ENCODE results near the gene CALHM2. TPM values are rescaled to one million over a fixed set of nuclear protein-coding genes. Genes with fewer than 3 reads are reported as not detected.

CALHM2 gene
- total and polyA plus RNA-seq, 2 of the 13 experiments (the other 11 are each of a cell fraction or from before 2014, with no cell fraction given), result 0.15 TPM; not detected in 1

DNA sequence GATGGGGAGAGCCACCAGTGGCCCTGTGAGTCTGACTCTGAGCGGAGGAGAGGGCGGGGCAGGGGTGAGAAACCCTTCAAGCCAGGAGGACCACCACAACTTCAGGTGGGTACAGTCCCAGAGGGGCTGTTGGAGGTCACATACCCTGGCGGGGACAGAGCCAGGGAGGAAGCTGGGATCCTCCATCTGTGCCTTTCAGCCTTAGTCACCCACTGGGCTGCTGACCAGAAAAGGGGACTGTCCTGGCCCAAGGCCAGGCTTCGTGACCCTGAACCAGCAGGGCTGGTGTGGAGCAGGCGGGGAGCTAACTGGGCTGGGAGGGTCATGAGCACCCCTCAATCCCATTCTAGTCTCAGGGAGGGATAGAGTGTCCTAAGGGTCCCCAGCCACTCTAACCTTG is 28.4 kb upstream of the CALHM2 start:
- DNase-seq (ENCODE audit: low spot score), result no peak
- Histone ChIP-seq H3K79me2 (ENCODE audit: insufficient read depth, low read length) (no peaks in the 10 kb centered on the region), H3K9me3 (ENCODE audit: low read length) (no peaks in the 10 kb centered on the region), H3K4me1 (ENCODE audit: insufficient read depth, low read length) (peaks cover 23% of the 10 kb centered on the region), H3K36me3 (replicated peaks in 1 of 2; ENCODE audit: control insufficient read depth in 1 of 2, insufficient read depth in 2 of 2, low read length in 2 of 2) (no peaks in the 10 kb centered on the region), H3K9ac (ENCODE audit: insufficient read depth, low read depth, low read length) (no peak overlapping the region), H3K4me2 (ENCODE audit: low read depth, low read length) (no peak overlapping the region), H2AFZ (ENCODE audit: low read length) (no peak overlapping the region), H4K20me1 (ENCODE audit: insufficient read depth, low read length) (no peaks in the 10 kb centered on the region), H3K27me3 (ENCODE audit: control insufficient read depth in 1 of 2, insufficient read depth in 2 of 2, low read length in 2 of 2) (peaks cover 4 to 21% of the 10 kb centered on the region in 2 experiments), H3K27ac (ENCODE audit: extremely low read length, insufficient read depth, low read length) (no peak overlapping the region), H3K4me3 (replicated peaks in 1 of 3; ENCODE audit: insufficient read depth in 1 of 3, low read depth in 2 of 3, low read length in 3 of 3) (no peak overlapping the region)
- FAIRE-seq, result no peak
- TF ChIP-seq AKNA (CRISPR knock-in tag; IDR thresholded peaks at IDR 0.05; ENCODE audit: borderline replicate concordance), result no peak
- TF ChIP-seq, protein P1, sequence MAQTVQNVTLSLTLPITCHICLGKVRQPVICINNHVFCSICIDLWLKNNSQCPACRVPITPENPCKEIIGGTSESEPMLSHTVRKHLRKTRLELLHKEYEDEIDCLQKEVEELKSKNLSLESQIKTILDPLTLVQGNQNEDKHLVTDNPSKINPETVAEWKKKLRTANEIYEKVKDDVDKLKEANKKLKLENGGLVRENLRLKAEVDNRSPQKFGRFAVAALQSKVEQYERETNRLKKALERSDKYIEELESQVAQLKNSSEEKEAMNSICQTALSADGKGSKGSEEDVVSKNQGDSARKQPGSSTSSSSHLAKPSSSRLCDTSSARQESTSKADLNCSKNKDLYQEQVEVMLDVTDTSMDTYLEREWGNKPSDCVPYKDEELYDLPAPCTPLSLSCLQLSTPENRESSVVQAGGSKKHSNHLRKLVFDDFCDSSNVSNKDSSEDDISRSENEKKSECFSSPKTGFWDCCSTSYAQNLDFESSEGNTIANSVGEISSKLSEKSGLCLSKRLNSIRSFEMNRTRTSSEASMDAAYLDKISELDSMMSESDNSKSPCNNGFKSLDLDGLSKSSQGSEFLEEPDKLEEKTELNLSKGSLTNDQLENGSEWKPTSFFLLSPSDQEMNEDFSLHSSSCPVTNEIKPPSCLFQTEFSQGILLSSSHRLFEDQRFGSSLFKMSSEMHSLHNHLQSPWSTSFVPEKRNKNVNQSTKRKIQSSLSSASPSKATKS (CRISPR knock-in tag; IDR thresholded peaks at IDR 0.05), result no peak
- TF ChIP-seq, protein P2, sequence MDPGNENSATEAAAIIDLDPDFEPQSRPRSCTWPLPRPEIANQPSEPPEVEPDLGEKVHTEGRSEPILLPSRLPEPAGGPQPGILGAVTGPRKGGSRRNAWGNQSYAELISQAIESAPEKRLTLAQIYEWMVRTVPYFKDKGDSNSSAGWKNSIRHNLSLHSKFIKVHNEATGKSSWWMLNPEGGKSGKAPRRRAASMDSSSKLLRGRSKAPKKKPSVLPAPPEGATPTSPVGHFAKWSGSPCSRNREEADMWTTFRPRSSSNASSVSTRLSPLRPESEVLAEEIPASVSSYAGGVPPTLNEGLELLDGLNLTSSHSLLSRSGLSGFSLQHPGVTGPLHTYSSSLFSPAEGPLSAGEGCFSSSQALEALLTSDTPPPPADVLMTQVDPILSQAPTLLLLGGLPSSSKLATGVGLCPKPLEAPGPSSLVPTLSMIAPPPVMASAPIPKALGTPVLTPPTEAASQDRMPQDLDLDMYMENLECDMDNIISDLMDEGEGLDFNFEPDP (CRISPR knock-in tag; conservative IDR thresholded peaks at IDR 0.05), result no peak
- TF ChIP-seq, protein P3, sequence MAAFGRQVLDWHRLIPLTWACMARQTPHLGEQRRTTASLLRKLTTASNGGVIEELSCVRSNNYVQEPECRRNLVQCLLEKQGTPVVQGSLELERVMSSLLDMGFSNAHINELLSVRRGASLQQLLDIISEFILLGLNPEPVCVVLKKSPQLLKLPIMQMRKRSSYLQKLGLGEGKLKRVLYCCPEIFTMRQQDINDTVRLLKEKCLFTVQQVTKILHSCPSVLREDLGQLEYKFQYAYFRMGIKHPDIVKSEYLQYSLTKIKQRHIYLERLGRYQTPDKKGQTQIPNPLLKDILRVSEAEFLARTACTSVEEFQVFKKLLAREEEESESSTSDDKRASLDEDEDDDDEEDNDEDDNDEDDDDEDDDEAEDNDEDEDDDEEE (CRISPR knock-in tag; IDR thresholded peaks at IDR 0.05), result no peak
- TF ChIP-seq MED13 (CRISPR knock-in tag; IDR thresholded peaks at IDR 0.05), result no peak
- TF ChIP-seq SATB2 (CRISPR knock-in tag; IDR thresholded peaks at IDR 0.05), result no peak
- no peak for TF ChIP-seq SOX5 (CRISPR knock-in tag; IDR thresholded peaks at IDR 0.05; ENCODE audit: borderline replicate concordance)
- TF ChIP-seq ZNF274 (CRISPR knock-in tag; IDR thresholded peaks at IDR 0.05), result no peak
- TF ChIP-seq ATF1 (CRISPR knock-in tag; IDR thresholded peaks at IDR 0.05), result no peak
- no peak for TF ChIP-seq IKZF4 (CRISPR knock-in tag; IDR thresholded peaks at IDR 0.05; ENCODE audit: borderline replicate concordance, low read depth, not compliant biosample characterization)
- TF ChIP-seq ZZZ3 (CRISPR knock-in tag; IDR thresholded peaks at IDR 0.05; ENCODE audit: borderline replicate concordance), result no peak
- no peak for TF ChIP-seq NCOA1 (CRISPR knock-in tag; IDR thresholded peaks at IDR 0.05)
- no peak for TF ChIP-seq SETDB1 (CRISPR knock-in tag; IDR thresholded peaks at IDR 0.05; ENCODE audit: borderline replicate concordance)
- TF ChIP-seq HMG20A (CRISPR knock-in tag; IDR thresholded peaks at IDR 0.05; ENCODE audit: borderline replicate concordance), result no peak
- no peak for TF ChIP-seq ZNF124 (CRISPR knock-in tag; IDR thresholded peaks at IDR 0.05)
- ChIA-PET CTCF (ENCODE audit: low intra/inter-chr PET ratio, low total read pairs) (no interaction called here), POLR2A (no interaction called here)
- ATAC-seq, result no peak
- in situ Hi-C loops (cut with HindIII; ENCODE audit: extremely low pct_ligation_motif_present, low pct_unique_long_range_greater_than_20kb), result loop anchor here (5.0 kb wide), 1 partner anchor 63 kb away; no protein-coding TSS in a partner anchor
- WGBS (ENCODE audit: low lambda C conversion rate), result 47% methylated on average over 3 of the region's 5 CpGs
- no TSS peak for BruUV-seq (replicated peaks)
- intact Hi-C loops (cut with micrococcal nuclease; ENCODE audit: unreplicated experiment), result loop anchor here (10.0 kb wide), 1 partner anchor 114 kb away; no protein-coding TSS in a partner anchor
